AG20443 (cell line): ENCODE data around the gene CHCHD2.
A peak's percentile ranks its signal among the peaks of the same experiment; 100 is the strongest.
"Not testable (repeated sequence)": the region's sequence is repeated elsewhere in the genome, so short reads cannot be mapped to it uniquely, and the experiment has no call there.

Source experiments
- DNase-seq: peaks from one replicate; pipeline ENCODE4 v3.0.0; 2012; ENCODE audit warnings: low spot score, mixed read lengths

Gene CHCHD2

GRCh38 chr7:56106108-56107073 lies at the start of gene CHCHD2:
CHCHD2 (minus strand) TSS chr7:56106476; CDS start chr7:56106413, 63 bp downstream.
- DNase-seq: peak; percentile 99

- DNase-seq: not testable (repeated sequence)
Observed at GRCh38 chr7:56131062-56131461, 24.8 kb upstream of the CHCHD2 start.

DNA sequence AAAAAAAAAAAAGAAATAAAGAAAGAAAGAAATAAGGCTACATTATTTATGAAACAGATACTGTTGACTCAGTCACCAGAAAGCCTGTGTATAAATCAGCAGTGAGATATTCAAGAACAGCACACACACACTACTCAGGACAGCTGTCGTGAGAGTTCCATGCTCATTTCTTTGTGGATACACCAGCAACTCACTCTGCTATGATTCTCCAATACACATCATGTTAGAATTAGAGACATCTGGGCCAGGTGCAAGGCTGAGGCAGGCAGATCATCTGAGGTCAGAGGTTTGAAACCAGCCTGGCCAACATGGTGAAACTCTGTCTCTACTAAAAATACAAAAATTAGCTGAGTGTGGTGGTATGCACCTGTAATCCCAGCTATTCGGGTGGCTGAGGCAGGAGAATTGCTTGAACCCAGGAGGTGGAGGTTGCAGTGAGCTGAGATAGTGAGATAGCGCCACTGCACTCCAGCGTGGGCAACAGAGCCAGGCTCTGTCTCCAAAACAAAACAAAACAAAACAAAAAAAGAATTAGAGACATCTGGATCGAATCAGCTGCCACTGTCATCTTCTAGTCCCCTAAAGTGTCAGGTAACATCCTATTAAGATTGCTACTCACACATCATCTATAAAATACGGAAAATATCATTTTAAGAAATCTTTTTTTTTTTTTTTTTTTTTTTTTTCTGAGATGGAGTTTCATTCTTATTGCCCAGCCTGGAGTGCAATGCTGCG lies 21.1 kb upstream of the CHCHD2 start:
- DNase-seq: no peak

DNA sequence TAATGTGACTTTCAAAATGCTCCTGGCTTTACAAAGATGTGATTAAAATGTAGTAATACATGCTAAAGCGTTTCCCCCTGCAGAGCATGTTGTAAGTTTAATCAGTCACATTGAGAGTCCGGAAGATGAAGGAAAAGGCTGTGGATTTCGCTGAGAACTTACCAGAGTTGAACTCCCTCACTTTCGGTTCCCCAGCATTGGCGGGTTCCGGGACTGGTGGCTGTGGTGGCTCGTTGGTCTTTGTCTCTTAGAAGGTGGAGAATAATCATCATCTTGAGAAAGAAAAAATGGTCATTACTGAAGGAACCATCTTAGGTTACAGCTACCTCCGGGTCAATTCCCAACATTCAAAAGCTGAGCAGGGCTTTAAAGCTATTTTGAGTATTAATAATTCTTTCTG lies 19.6 kb upstream of the CHCHD2 start:
- no peak for DNase-seq

DNA sequence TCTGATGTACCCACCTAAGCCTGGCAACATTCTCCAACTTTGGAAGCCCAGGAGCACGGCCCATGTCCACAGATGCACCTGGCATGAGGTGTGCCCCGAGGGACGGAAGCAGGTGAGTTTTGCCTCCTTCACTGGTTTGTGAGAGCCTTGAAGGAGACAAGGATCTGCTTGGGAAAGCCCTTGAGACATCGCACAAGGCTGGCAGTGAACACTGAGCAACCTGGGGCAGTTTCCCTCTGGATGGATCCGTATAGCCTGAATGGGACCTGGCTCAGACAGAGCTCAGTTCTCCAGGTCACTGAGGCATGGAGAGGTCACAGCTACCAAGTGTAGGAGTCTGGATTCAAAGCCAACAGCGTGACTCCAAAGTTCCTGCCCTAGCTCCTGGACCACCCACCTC lies 18.7 kb upstream of the CHCHD2 start:
- DNase-seq: no peak

DNA sequence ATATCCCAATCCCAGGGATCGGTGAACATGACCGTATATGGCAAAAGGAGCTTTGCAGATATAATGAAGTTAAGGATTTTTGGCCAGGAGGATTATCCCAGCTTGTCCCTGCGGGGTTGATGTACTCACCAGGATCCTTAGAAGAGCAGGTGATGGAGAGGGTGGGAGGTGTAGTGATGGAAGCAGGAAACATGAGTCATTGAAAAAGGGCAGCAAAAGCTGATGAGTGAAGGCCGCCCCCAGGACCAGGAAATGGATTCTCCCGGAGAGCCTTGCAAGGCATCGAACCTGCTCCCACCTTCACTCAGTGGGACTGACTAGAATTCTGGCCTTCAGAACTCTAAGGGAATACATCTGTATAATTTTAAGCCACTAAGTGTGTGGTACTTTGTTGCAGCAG lies 15.2 kb upstream of the CHCHD2 start:
- no peak for DNase-seq

DNA sequence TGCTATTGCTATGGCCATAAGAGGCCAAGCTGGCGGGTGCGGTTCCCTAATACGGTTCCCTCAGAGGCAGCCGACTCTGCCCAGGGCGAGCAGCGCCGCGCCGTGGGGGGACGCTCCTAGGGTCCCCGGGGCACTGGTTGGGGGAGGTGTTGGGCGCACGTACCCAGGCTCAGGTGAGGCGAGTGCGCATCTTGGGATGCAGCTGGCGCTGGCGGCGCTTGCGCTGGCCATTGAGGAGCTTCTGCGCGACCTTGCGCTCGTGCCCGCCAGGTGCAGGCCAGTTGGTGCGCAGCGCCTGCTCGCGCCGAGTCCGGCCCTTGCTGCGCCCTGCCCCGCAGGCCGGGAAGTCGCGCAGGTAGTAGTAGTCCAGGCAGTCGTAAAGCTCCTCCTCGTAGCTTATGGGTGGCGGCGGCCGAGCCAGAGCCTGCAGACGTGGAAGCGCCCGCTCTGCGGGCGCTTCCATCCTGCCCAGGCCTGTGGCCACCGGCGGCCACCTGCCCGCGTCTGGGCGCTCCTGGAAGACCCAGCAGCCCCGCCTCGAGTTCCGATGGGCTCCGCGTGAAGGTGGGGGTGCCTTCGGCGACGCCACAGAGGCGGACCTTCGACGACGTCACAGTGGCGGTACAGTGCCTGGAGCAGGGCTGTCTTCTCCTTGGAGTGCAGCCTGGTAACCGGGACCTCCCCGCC lies 9.7 kb upstream of the CHCHD2 start, which contains the start of gene NUPR2:
Gene NUPR2 (minus strand): TSS at position 566 of the 687 bp plus-strand sequence. CDS start 103 bp downstream, at position 463.
- DNase-seq: no peak

DNA sequence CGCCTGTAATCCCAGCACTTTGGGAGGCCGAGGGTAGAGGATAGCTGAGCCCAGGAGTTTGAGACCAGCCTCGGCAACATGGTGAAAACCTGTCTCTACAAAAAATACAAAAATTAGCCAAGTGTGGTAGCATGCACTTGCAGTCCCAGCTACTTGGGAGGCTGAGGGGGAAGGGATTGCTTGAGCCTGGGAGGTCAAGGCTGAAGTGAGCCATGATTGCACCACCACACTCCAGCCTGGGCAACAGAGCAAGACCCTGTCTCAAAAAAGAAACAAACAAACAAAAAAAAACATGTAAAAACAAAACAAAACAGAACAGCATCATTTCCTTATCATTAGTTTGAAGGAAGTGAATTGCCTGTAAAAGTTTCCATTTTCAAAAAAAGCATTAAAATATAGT lies 6.0 kb upstream of the CHCHD2 start:
- DNase-seq: not testable (repeated sequence)

- no peak for DNase-seq
Observed at GRCh38 chr7:56110611-56111010, 4.3 kb upstream of the CHCHD2 start.

GRCh38 chr7:56107954-56108258 lies 1.6 kb upstream of the CHCHD2 start:
- DNase-seq: no peak

GRCh38 chr7:56105508-56105907 lies 768 bp downstream of the CHCHD2 start:
- no peak for DNase-seq

DNA sequence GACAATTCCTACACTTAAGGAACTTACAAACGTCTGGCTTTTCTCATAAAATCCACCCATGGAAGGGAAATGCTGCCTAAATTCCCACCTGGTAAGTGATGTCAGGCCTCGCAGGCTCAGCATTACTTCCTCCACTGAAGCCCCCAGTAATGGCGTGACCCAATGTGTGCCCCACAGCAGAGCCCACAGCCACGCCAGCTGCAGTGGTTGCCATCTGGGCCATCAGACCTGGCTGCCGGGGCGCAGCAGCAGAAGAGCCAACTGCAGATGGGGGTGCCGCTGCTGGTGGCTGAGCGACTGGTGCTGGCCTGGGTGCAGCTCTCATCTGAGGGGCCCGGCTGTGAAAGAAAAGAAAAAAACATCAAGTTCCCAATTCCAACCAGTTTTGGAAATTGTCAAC lies 2.1 kb downstream of the CHCHD2 start:
- DNase-seq: not testable (repeated sequence)

DNA sequence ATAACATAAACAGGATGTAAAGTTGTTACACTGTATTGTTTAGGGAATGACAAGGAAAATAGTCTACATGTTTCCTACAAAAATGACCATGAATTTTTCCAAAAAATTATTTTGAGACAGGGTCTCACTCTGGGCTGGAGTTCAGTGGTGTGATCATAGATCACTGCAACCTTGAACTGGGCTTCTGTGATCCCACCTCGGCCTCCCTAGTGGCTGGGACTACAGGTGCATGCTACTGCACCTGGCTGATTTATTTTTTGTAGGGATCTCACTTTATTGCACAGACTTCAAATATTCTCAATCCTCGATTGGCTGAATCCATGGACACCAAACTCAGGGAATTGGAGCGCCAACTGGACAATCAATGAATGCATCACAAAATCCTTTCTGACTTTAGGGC lies 6.6 kb downstream of the CHCHD2 start:
- no peak for DNase-seq

GRCh38 chr7:56098187-56099008 lies 7.9 kb downstream of the CHCHD2 start:
- DNase-seq: not testable (repeated sequence)

DNA sequence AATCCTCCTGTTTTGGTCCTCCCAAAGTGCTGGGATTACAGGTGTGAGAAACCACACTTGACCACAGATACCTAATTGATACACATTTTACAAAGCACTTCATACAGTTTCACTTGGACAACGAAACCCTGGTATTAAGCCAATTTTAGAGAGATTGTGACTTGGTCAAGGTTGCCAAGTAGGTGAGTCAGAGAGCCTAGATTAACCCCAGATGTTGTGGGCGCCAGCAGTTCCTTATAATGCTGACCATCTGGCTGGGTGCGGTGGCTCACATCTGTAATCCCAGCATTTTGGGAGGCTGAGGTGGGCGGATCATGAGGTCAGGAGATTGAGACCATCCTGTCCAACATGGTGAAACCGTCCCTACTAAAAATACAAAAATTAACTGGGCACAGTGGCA lies 8.6 kb downstream of the CHCHD2 start:
- DNase-seq: peak; percentile 79

DNA sequence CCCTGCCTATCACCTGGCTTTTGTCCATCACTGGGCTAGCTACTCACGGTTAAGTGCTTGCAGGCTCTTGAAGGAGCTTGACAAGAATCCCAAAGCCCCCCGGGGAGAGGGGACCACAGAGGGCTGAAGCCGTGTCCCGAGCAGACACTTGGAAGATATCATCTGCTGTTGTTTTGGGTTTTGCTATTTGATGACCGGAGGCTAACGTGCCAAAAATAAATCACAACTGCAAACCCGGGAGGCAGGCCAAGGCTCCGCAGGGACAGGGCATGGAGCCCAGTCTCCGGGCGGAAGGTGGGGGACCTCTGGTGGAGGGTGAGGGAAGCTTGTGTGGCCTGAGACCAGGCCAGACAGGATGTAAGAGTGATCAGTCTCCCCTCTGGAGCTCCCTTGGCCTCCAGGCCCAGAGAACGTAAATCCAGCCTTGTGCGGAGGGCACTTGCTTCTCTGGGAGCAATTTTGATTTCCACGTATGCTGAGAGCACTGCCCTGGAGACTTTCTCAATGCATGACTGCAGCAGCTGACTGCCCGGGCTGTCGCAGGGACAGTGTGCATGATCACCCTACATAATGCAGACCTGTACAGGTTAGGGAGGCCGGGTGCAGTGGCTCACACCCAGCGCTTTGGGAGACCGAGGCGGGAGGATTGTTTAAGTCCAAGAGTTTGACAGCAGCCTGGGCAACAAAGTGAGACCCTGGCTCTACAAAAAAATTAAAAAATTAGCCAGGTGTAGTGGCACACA lies 13.3 kb downstream of the CHCHD2 start, which contains the start of gene PHKG1:
Gene PHKG1 (minus strand): TSS at position 164 of the 743 bp plus-strand sequence. CDS start 4,011 bp downstream, outside the sequence.
- DNase-seq: peak; percentile 92

DNA sequence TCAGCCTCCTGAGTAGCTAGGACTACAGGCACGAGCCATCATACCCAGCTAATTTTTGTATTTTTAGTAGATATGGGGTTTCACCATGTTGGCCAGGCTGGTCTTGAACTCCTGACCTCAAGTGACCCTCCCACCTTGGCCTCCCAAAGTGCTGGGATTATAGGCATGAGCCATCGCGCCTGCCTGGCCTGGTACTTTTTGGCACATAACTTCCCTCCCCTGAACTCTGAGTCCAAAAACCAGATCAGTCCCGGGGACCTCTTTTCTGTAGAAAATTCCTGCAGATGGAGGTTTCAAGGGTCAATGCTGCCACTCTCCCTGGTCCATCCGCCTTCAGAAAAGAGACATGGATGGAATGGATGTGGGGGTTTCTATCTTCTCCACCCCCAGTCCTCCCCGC lies 13.9 kb downstream of the CHCHD2 start:
- not testable (repeated sequence) for DNase-seq

GRCh38 chr7:56091591-56091990 lies 14.7 kb downstream of the CHCHD2 start:
- peak; percentile 33 for DNase-seq

GRCh38 chr7:56087445-56087844 lies 18.8 kb downstream of the CHCHD2 start:
- no peak for DNase-seq

DNA sequence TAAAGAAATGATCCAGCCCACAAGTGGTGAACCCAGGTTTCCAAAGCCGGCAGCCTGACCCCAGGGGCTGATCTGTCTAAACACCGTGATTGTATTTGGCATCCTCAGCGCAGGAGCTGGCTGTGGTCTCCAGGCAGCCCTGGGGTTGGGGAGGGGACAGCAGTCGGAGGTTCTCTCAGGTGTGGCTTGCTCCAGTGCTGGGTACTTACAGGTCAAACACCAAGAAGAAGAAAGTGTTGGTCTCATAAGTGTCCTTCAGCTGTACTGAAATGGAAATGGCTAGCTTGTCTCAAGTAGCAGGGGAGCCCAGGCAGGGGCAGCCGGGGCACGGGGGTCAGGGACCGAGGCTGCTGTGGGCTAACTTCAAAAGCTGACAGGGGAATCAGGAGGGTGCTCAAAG lies 19.5 kb downstream of the CHCHD2 start:
- DNase-seq: no peak
